Measurements from ENCODE around the gene GRHL1.

Gene GRHL1

DNA sequence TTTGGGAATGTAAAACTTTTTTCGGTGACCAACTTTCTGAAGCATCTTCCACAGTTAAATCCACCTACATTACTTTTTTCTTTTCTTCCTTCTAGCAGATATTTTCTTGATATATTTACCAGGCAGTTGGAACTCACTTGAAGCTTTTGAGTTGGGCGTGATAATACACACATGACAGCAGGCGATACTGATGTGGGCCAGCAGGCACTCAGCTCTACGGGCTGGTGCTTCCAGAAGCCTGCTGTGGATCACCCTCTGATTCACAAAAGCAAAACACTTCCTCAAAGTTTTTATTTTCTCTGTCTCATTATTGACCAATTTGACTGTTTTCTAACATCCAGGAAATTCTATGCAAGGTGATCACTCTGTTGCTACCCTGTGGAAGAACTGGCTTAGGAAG, 22.9 kb downstream of the GRHL1 start:
- no peak for FAIRE-seq

GRCh38 chr2:9975328-9975727, 23.8 kb downstream of the GRHL1 start:
- FAIRE-seq = peak; percentile 92

- peak; percentile 82 for FAIRE-seq
Observed at GRCh38 chr2:9975805-9976447, 24.4 kb downstream of the GRHL1 start.

DNA sequence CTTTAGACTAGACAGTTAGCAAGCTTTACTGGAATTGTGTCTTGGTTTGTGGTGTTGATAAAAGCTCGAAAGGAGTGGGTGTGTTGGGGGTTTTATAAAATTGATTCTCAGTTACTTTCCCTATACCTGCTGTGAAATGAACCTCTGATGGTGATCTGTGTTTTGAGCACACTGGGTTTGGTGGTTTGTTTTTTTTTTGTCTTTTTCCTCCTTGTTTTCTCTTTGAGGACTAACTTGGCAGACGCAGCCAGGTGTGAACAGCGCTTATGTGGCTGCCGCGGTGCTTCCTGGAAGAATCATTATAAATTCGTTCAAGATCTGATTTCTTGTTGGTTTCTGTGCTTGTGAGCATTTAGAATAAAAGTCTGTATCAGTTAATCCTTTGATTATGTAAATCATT, 28.5 kb downstream of the GRHL1 start:
- no peak for FAIRE-seq

DNA sequence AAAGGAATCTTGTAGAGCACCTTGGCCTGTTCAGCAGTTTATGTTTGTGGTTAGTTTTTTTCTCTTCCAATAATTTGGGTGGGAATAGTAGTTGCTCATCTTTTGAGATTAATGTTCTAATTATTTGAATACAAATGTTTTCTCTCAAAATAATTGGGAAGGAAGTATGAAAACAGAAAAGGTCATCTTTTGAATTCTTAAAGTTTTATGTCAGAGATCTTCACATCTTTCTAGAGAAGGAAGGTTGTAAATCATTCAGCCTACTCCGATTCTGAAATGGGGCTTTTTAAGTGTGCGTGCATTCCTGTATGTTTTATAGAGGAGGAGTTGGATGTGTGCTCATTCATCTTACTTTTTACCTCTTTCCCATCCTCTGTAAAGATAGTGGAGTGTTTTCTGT, 29.0 kb downstream of the GRHL1 start:
- no peak for FAIRE-seq

DNA sequence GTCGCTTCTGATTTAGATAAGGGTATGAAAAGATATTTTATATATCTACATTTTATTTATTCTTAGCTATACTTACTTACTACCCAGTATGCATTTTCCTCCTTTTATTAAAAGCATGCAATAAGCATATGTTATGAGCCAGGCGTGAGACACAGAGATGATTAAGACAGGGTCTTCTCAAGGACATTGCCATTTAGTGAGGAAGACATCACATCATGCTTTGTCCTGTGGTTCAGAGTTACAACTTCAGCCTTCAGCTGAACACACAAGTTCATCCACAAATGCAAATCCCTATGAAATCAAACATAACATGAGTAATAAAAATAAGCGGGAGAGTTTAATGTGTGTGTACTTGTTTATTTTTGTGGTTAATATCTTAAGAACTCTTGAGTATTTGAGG, 30.2 kb downstream of the GRHL1 start:
- FAIRE-seq = no peak

GRCh38 chr2:9982248-9982647, 30.8 kb downstream of the GRHL1 start:
- no peak for FAIRE-seq

DNA sequence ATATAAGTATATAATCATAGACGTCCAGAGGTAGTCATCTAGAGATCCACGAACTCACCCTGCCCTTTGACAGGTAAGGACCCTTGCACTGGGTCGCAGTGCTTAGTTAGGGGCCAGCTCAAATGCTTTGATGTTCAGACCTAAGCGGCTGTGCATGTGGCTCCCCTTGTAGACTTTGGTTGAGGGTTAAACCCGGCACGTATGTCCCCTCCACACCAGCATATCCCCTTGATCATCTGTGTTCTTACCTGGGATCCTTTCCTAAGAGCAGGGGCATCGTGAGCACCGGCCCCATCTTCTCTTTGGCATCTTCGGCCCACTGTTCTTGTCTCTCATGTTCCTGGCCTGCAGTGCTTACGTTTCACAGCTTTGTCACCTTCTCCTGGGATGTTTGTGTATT, 31.4 kb downstream of the GRHL1 start:
- no peak for FAIRE-seq

DNA sequence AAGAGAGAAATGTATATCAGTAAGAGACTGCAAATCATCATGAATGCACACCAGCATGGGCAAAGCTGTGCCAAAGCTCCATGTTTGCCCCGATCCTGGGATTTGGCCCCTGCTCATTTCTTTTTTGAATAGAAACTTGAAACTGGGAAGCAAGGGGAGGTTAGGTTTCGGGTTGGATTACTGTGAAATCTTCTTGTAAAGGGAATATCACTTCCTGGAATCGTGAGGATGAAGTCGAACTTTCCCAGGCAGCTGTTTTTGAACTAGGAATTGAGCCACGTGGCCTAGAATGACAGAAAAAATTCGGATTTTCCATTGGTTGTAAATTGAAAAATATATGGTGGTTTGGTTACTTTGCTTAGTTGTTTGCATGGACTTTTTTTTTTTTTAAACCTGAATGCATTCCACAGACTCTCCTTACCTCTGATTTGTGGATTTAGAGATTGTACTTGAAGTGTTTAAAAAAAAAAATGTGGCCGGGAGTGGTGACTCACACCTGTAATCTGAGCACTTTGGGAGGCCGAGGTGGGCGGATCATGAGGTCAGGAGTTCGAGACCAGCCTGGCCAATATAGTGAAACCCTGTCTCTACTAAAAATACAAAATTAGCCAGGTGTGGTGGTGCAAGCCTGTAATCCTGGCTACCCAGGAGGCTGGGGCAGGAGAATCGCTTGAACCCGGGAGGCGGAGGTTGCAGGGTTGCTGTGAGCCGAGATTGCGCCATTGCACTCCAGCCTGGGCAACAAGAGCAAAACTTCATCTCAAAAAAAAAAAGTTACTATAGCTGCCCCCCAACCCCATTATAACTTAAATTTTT, 32.1 kb downstream of the GRHL1 start:
- FAIRE-seq = no peak

DNA sequence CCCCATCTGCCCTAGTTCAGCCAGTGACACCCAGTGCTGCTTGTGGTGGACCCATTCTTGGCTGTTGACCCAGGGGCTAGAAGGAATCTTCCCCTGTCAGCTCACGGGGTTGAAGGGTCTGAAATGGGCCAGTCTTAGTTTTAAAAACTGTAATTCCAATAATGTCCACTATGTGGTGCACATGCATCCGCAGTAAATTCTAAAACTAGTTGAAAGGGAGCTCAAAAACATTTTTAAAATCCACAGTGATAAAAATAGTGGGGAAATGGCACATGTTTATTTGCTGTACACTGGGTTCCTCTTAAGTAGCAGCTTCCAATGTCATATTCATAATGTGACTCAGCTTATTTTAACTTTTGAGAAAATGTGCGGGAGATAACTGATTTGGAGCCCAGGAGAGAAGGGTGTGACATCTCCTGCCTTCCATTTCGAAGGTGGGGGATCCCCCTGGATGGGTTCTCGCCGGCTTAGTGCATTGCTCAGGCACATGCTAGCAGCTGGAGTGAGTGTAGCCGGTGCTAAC, 32.8 kb downstream of the GRHL1 start:
- FAIRE-seq = peak; percentile 81

- no peak for FAIRE-seq
Observed at GRCh38 chr2:9984871-9985480, 33.5 kb downstream of the GRHL1 start.

DNA sequence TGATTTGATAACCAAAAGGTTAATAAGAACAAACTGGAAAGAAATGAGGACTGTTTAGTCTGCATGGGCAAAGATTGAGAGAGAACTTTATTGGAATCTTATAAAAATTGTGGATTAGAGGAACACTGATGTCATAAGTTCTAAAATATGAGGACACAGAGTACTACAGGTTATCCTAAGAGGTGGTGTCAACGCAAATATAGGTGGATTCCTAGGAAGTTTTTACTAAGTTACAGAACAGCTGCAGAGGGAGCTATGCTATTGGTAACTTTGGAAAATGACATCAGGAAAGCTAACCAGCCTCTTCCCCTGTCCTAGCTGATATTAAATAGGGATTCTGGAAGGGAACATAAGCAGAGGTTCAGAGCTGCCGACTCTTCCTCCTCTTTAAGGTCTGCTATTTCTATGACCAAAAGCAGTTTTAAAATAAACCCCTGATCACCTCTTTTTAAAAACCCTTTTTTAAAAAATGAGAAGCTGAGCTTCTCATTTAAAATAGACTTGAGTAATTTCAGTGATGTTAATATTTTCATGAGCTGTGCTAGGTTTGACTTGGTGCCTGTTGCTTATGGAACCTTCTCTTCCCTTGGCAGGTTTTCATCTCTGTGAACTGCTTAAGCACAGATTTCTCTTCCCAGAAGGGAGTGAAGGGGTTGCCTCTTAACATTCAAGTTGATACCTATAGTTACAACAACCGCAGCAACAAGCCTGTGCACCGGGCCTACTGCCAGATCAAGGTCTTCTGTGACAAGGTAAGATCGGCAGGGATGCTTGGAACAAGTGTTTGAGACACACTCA, 34.2 kb downstream of the GRHL1 start:
- FAIRE-seq = no peak

DNA sequence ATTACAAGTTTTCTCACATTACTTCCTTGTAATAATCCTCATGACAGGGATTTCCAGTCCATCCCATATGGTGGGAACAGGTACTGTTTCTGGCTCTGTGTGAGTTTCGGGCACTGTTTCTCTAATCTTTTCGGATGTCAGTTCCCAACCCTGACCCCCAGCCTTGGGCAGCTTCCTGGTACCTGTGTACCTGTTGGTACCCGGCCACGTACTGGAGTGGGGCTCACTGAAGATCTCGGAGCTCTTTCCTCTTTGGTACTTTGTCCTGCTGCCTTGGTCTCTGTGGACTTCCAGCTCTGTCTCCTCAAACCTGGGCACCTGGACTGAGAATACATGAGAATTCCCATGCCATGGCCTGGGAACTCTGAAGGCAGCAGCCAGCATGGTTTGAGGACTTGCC, 36.8 kb downstream of the GRHL1 start:
- no peak for FAIRE-seq

DNA sequence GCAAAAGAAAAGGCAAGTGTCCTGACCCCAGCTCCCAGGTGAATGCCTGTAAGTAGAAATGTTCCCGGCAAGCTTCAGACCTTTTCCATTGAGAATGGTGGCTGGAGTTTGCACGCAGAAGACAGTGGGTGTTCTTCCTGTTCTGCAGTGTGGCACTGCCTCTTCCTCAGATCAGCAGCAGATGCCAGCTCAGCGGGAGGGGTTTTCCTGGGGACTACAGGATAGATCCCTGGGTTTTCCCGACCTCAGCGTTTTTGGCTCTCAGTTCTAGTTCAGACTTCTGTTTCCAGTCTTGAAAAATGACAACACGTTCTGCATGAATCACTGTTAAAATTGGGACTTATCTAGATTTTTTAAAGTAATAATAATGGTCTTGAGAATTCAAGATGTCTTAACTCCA, 39.2 kb downstream of the GRHL1 start:
- FAIRE-seq = no peak

DNA sequence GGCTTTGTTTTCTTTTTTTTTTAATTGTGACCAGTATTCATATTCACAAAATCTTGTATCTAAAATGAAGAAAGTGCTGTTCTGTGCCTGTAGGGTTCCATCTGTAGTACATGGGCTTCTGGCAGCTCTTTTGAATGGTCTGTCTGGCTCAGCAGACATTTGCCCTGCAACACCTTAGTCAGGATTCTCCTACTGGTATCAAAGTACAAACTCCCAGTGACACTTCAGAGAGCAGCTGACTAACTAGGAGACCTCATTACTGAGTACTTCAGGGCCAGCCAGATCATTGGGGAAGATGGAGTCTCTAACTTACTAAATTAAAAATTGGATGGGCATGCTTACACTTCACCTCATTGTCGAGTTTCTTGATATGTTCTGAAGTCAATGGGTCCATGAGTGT, 39.7 kb downstream of the GRHL1 start:
- FAIRE-seq = no peak

DNA sequence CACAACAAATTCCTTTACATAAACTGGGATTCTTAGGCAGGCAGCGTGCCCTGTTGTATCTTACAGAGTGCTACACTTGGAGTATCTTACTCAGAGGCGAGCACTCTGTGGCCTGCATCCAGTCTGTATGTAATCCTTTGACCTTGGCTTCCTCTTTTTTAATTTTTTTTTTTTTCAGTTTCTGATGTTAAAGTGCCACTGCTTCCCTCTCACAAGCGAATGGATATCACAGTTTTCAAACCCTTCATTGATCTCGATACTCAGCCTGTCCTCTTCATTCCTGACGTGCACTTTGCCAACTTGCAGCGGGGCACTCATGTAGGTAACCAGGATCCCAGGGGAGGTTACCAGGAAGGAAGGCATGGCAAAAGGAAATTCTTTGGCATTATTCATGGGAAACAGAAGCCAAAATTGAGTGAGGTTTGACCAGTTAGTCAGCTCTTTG, 40.4 kb downstream of the GRHL1 start:
- no peak for FAIRE-seq

- FAIRE-seq = no peak
Observed at GRCh38 chr2:9992427-9993187, 41.1 kb downstream of the GRHL1 start.

DNA sequence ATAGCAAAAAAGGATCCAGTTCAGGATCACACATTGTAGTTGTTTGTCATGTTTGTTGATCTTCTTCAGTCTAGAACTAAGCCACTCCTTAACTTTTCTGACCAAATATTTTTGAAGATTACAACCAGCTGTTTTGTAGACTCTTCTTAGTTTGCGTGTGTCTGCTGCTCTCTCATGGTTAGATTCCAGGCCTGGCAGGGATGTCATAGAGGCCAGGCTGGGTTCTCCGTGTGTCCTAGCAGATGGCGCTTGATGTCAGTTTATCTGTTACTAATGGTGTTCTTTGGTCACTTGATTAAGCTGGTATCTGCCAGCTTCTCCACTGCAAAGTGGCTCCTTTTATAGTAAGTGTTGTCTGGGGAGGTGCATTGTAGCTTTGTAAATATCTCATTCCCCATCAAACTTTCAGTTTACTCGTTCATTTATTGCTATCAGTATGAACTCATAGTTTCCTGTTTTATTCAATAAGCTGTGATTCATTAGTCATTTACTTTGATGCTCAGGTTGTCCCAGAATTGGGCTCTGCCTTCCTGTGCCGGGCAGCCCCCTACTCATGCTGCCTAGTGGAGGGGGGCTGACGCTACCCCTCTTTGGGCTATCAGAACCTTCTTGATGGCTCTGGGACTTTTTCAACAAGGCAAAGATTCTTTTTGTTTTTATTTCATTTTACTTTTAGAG, 42.1 kb downstream of the GRHL1 start:
- FAIRE-seq = peak; percentile 38

DNA sequence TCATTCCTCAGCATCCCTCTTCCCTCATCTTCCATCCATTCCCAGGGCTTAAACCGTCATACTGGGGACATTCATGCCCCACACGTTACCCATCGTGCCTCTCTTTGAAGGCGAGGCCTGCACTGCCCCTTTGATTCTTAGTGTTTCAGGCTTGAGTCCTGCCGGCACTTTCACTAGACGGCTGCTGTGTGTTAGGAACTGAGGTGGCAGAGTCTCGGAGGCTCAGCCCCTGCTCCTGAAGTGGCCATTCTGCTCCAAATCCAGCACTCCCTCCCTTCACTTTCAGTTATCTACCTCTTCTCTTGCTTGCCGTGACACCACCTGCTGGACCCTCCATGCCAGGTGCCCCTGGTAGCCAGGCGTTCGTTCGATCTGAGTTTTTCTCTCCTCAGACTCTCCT, 43.0 kb downstream of the GRHL1 start:
- FAIRE-seq = no peak

DNA sequence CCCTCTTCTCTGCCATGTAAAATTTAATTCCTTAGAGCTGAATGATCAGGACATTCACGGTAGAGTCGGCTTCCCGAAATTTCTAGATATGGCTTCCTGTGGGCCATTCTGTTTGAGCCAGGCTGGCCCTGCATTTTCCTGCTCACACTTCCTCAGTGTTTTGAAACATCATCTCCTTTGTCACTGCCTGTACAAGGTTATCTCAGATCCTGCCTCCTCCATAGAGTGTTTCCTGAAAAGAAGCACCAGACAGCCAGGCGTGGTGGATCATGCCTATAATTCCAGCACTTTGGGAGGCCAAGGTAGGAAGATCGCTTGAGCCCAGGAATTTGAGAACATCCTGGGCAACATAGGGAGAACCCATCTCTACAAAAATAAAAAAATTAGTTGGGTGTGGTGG, 43.6 kb downstream of the GRHL1 start:
- FAIRE-seq = no peak

DNA sequence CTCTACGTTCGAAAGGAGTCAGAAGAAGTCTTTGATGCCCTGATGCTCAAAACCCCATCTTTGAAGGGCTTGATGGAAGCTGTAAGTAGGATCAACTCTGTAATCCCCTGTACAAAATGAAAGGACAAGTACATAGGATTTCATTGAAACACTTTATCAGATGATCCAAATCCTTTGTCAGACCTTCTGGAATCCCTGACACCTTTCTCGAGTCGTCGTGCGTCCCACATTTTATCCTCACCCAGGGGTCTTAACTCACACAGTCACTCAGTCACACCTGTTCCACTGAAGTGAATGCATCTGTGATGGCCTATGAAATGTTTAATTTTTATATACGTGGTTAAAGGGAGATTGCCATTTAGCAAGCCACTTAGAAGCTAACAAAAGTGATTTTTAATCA, 44.8 kb downstream of the GRHL1 start:
- FAIRE-seq = no peak

DNA sequence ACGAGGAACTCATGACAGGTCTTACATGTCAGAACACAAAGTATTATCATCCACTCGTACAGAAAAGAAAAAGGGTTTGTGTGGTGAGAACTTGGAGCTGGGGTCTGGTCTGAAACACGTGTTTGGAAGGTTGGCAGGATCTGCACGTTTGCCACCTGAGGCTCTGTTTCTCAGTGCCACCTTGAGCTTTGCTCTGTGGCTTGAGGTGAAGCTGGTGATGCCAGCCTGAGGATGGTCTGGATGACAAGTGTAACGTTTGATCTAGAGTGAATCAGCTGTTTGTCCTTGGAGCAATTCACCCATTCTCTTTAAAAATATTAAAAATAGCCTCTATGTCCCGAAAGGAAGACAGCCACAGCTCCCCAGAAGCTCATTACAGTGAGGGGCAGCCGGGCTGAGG, 46.4 kb downstream of the GRHL1 start:
- no peak for FAIRE-seq
